IMR-90 (cell line): ENCODE data around the gene CCDC92. TPM values are rescaled to one million over a fixed set of nuclear protein-coding genes. Genes with fewer than 3 reads are reported as not detected.

Experiments
- ATAC-seq: fragments of 200-7000 bp; cut with Tn5 transposase; 2 replicates; pipeline ENCODE4 v1.9.1; 2020; ENCODE audit warnings: low read depth, mild to moderate bottlenecking, moderate library complexity
- BruUV-seq: library from RNA; stranded (reverse); fragments of 400-500 nt; replicated peaks from 2 replicates; lab custom pipeline; 2021; lab: Mats Ljungman, UMichigan
- CTCF ChIA-PET: fragments of 300-600 bp; formaldehyde crosslinking; extraction: SDS; loops from one replicate; lab custom pipeline; 2021; ENCODE audit warnings: antibody characterized with exemption; lab: Yijun Ruan, JAX
- POLR2A ChIA-PET: fragments of 300-600 bp; sonication (Branson Sonifier 250); formaldehyde crosslinking; loops from one replicate; lab custom pipeline; 2022; ENCODE audit warnings: antibody characterized with exemption; ENCODE audit not compliant: unreplicated experiment; lab: Charles Lee
- DNase-seq: peaks from one replicate; pipeline ENCODE4 v3.0.0; 2013
- H2AFZ ChIP-seq: replicated peaks from 2 replicates; pipeline ENCODE3; 2013; ENCODE audit warnings: low read length, mild to moderate bottlenecking; ENCODE audit not compliant: poor library complexity
- H2AK5ac ChIP-seq: 2 replicates; pipeline ENCODE4 v1.6.1; 2013; ENCODE audit warnings: low read depth, low read length, inconsistent platforms
- H2AK9ac ChIP-seq: replicated peaks from 2 replicates; pipeline ENCODE3; 2013; ENCODE audit warnings: mild to moderate bottlenecking, low read depth, low read length, moderate library complexity; ENCODE audit not compliant: poor library complexity
- H2BK120ac ChIP-seq: 2 replicates; pipeline ENCODE4 v1.6.1; 2013; ENCODE audit warnings: low read depth, low read length, inconsistent platforms
- H2BK15ac ChIP-seq: 3 replicates; pipeline ENCODE4 v1.6.1; 2013; ENCODE audit warnings: low read depth, low read length, inconsistent platforms
- H2BK20ac ChIP-seq: 2 replicates; pipeline ENCODE4 v1.6.1; 2013; ENCODE audit warnings: low read depth, mild to moderate bottlenecking, inconsistent platforms, low read length, moderate library complexity
- H2BK5ac ChIP-seq: 2 replicates; pipeline ENCODE4 v1.6.1; 2013; ENCODE audit warnings: mild to moderate bottlenecking, low read depth, low read length, inconsistent platforms; ENCODE audit not compliant: poor library complexity, severe bottlenecking
- H3K14ac ChIP-seq: replicated peaks from 2 replicates; pipeline ENCODE4 v1.6.1; 2013; ENCODE audit warnings: low read depth, low read length, inconsistent platforms
- H3K18ac ChIP-seq: 2 replicates; pipeline ENCODE4 v1.6.1; 2013; ENCODE audit warnings: low read depth, low read length, control low read depth
- H3K23ac ChIP-seq: 2 replicates; pipeline ENCODE4 v1.6.1; 2013; ENCODE audit warnings: low read depth, low read length, inconsistent platforms
- H3K27ac ChIP-seq: 2 replicates; pipeline ENCODE4 v1.5.1; 2013; ENCODE audit warnings: mild to moderate bottlenecking, control low read depth, low read length; ENCODE audit not compliant: insufficient read depth
- H3K27me3 ChIP-seq: 2 replicates; pipeline ENCODE4 v1.6.1; 2013; ENCODE audit warnings: low read length; ENCODE audit not compliant: control insufficient read depth, insufficient read depth
- H3K36me3 ChIP-seq: 2 replicates; pipeline ENCODE4 v1.6.1; 2013; ENCODE audit warnings: low read length, mixed read lengths; ENCODE audit not compliant: control insufficient read depth, insufficient read depth
- H3K4ac ChIP-seq: 2 replicates; pipeline ENCODE4 v1.6.1; 2013; ENCODE audit warnings: low read depth, low read length, inconsistent platforms
- H3K4me1 ChIP-seq: 2 replicates; pipeline ENCODE4 v1.6.1; 2013; ENCODE audit warnings: low read length, mixed read lengths; ENCODE audit not compliant: control insufficient read depth, insufficient read depth
- H3K4me2 ChIP-seq: 2 replicates; pipeline ENCODE4 v1.6.1; 2013; ENCODE audit warnings: low read depth, mild to moderate bottlenecking, control low read depth, low read length, moderate library complexity
- H3K4me3 ChIP-seq: 2 replicates; pipeline ENCODE4 v1.5.1; 2013; ENCODE audit warnings: low read depth, mild to moderate bottlenecking, control low read depth, low read length, moderate library complexity; ENCODE audit not compliant: insufficient read depth
- H3K56ac ChIP-seq: 2 replicates; pipeline ENCODE4 v1.6.1; 2013; ENCODE audit warnings: low read length, inconsistent platforms; ENCODE audit not compliant: insufficient read depth; ENCODE audit errors: extremely low read depth
- H3K79me1 ChIP-seq, 2 experiments: 2 replicates each; pipeline ENCODE4 v1.6.1; 2013; ENCODE audit warnings: low read length in 2 of 2, inconsistent platforms in 1 of 2, low read depth in 1 of 2
- H3K9ac ChIP-seq: 2 replicates; pipeline ENCODE4 v1.6.1; 2013; ENCODE audit warnings: low read depth, low read length, control low read depth
- H3K9me1 ChIP-seq: 2 replicates; pipeline ENCODE4 v1.6.1; 2013; ENCODE audit warnings: low read length, inconsistent platforms; ENCODE audit not compliant: insufficient read depth
- H3K9me3 ChIP-seq: 2 replicates; pipeline ENCODE4 v1.6.1; 2013; ENCODE audit warnings: low read length; ENCODE audit not compliant: control insufficient read depth, insufficient read depth
- H4K20me1 ChIP-seq: 2 replicates; pipeline ENCODE4 v1.6.1; 2013; ENCODE audit warnings: low read length, inconsistent platforms; ENCODE audit not compliant: insufficient read depth
- H4K5ac ChIP-seq: 2 replicates; pipeline ENCODE4 v1.6.1; 2013; ENCODE audit warnings: mild to moderate bottlenecking, low read depth, low read length, control low read depth
- H4K8ac ChIP-seq, 2 experiments: 2 replicates each; pipeline ENCODE4 v1.6.1; 2013; ENCODE audit warnings: low read depth in 2 of 2, low read length in 2 of 2, control low read depth in 1 of 2, inconsistent platforms in 1 of 2
- H4K91ac ChIP-seq: 2 replicates; pipeline ENCODE4 v1.6.1; 2013; ENCODE audit warnings: low read depth, low read length, inconsistent platforms; ENCODE audit not compliant: insufficient read depth
- BHLHE40 ChIP-seq: fragments of 150-350 bp; IDR thresholded peaks from 2 replicates; pipeline ENCODE4 v1.6.1; 2016; ENCODE audit warnings: mild to moderate bottlenecking, low read depth, low read length
- CEBPB ChIP-seq: IDR thresholded peaks from 2 replicates; pipeline ENCODE4 v1.6.1; 2012; ENCODE audit warnings: low read depth, low read length, improper control_type of control experiment
- CHD1 ChIP-seq: IDR thresholded peaks from 2 replicates; pipeline ENCODE4 v1.6.1; 2012; ENCODE audit warnings: low read depth, low read length, improper control_type of control experiment
- CTCF ChIP-seq: conservative IDR thresholded peaks from 2 replicates; pipeline ENCODE4 v1.5.1; 2012; ENCODE audit warnings: mild to moderate bottlenecking, low read depth, low read length, improper control_type of control experiment
- ELK1 ChIP-seq: fragments of 150-350 bp; IDR thresholded peaks from 2 replicates; pipeline ENCODE4 v1.6.1; 2016; ENCODE audit warnings: low read depth, mild to moderate bottlenecking, low read length, moderate library complexity, borderline replicate concordance
- FOS ChIP-seq: fragments of 150-350 bp; IDR thresholded peaks from 2 replicates; pipeline ENCODE4 v1.6.1; 2016; ENCODE audit warnings: low read depth, low read length
- MAFK ChIP-seq: IDR thresholded peaks from 2 replicates; pipeline ENCODE4 v1.6.1; 2012; ENCODE audit warnings: low read depth, low read length, improper control_type of control experiment
- MAZ ChIP-seq: IDR thresholded peaks from 2 replicates; pipeline ENCODE4 v1.6.1; 2012; ENCODE audit warnings: low read depth, mild to moderate bottlenecking, low read length, improper control_type of control experiment, moderate library complexity, borderline replicate concordance
- MXI1 ChIP-seq: IDR thresholded peaks from 2 replicates; pipeline ENCODE4 v1.6.1; 2012; ENCODE audit warnings: low read depth, mild to moderate bottlenecking, low read length, moderate library complexity, borderline replicate concordance
- NFE2L2 ChIP-seq: fragments of 150-350 bp; IDR thresholded peaks from 2 replicates; pipeline ENCODE4 v1.6.1; 2016; ENCODE audit warnings: low read depth, mild to moderate bottlenecking, low read length
- POLR2A ChIP-seq: IDR thresholded peaks from 2 replicates; pipeline ENCODE4 v1.6.1; 2012; ENCODE audit warnings: mild to moderate bottlenecking, low read depth, low read length
- RAD21 ChIP-seq: IDR thresholded peaks from 2 replicates; pipeline ENCODE4 v1.6.1; 2012; ENCODE audit warnings: low read length, improper control_type of control experiment
- RCOR1 ChIP-seq: IDR thresholded peaks from 2 replicates; pipeline ENCODE4 v1.6.1; 2012; ENCODE audit warnings: mild to moderate bottlenecking, low read length, improper control_type of control experiment; ENCODE audit not compliant: insufficient replicate concordance
- RFX5 ChIP-seq: IDR thresholded peaks from 2 replicates; pipeline ENCODE4 v1.8.0; 2012; ENCODE audit warnings: low read depth, mild to moderate bottlenecking, low read length, moderate library complexity
- SMC3 ChIP-seq: fragments of 150-350 bp; IDR thresholded peaks from 2 replicates; pipeline ENCODE4 v1.6.1; 2016; ENCODE audit warnings: low read depth, mild to moderate bottlenecking, antibody characterized with exemption, low read length, moderate library complexity
- USF2 ChIP-seq: fragments of 150-350 bp; IDR thresholded peaks from 2 replicates; pipeline ENCODE4 v1.6.1; 2017; ENCODE audit warnings: mild to moderate bottlenecking, antibody characterized with exemption, low read length, low read depth
- WGBS, 2 experiments: methylation state at CpG; one replicate each; pipeline versions ENCODE4 v1.1.5 to v1.1.7; 2013; ENCODE audit warnings: missing lambda C conversion rate in 2 of 2; ENCODE audit not compliant: insufficient read length in 1 of 2; ENCODE audit errors: extremely low coverage in 2 of 2; 5-methylcytosine and 5-hydroxymethylcytosine counted together
- dilution Hi-C: fragments of 300-500 bp; cut with HindIII; formaldehyde crosslinking; loops from one replicate; pipeline ENCODE4 v1.14.3; 2018; ENCODE audit warnings: low sequenced_read_pairs; ENCODE audit not compliant: unreplicated experiment
- in situ Hi-C: fragments of 300-500 bp; cut with MboI; formaldehyde crosslinking; loops from 3 replicates; pipeline ENCODE4 v1.14.3; 2019; ENCODE audit warnings: low sequenced_read_pairs, inconsistent platforms, mixed read lengths
- intact Hi-C: fragments of 100-400 bp; cut with micrococcal nuclease; formaldehyde crosslinking; loops from 2 replicates; pipeline ENCODE4 v1.10.0; 2022
- polyA plus RNA-seq, 3 experiments: library from polyadenylated mRNA; depleted of rRNA; stranded (reverse); fragments of >200 nt; gene quantifications; 2 replicates each; pipeline ENCODE4 v1.2.3, GENCODE V29; 2012; ENCODE audit warnings: low replicate concordance in 1 of 3
- total RNA-seq: library from RNA; depleted of rRNA; stranded (reverse); fragments of >200 nt; gene quantifications from 2 replicates; pipeline ENCODE4 v1.2.3, GENCODE V29; 2012

The CCDC92 gene
- total and polyA plus RNA-seq, 2 of the 4 experiments (the other 2 are of a cell fraction): 5.7 to 55.5 TPM

DNA sequence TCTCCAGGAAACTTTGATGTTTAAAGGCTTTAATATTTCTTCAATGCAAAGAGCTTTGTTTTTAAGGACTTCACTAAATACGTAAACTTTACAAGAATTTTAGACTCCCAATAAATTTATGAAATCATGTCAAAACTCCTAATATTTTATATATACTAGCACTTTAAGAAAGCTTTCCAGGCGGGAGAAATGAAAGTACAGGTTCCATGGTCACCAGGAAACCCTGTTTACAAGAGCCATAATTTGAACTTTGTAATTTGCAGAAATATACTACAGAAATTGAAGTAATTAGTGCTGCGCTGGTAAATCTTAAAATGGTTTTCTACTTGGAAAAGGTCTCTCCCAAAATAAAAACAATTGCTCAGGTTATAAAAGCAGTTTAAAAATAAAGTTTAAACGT lies 8.8 kb downstream of the CCDC92 start:
- H3K18ac ChIP-seq: no peak overlapping the region
- no peak overlapping the region for H2BK5ac ChIP-seq
- H4K8ac ChIP-seq: no peak overlapping the region
- no peak overlapping the region for H3K56ac ChIP-seq
- no peak overlapping the region for H3K4me2 ChIP-seq
- in situ Hi-C loops (no loop called here), intact Hi-C loops (no loop called here), dilution Hi-C loops (no loop called here)
- no peak for DNase-seq
- H2AFZ ChIP-seq: no peak overlapping the region
- H4K91ac ChIP-seq: no peak overlapping the region
- no TSS peak for BruUV-seq
- H4K20me1 ChIP-seq: peaks cover 16% of the 10 kb centered on the region; the same call in 1 of the 2 replicates
- ChIA-PET POLR2A (no interaction called here), CTCF (no interaction called here)
- H3K9me3 ChIP-seq: no peaks in the 10 kb centered on the region
- no peak overlapping the region for H3K9ac ChIP-seq
- peaks cover 9% of the 10 kb centered on the region for H3K4me1 ChIP-seq
- no peak overlapping the region for H3K14ac ChIP-seq
- H3K79me1 ChIP-seq: peaks cover 37 to 78% of the 10 kb centered on the region in 2 experiments
- H4K5ac ChIP-seq: no peak overlapping the region
- no peak overlapping the region for H2BK15ac ChIP-seq
- no peak overlapping the region for H2BK20ac ChIP-seq
- H3K27me3 ChIP-seq: no peaks in the 10 kb centered on the region
- no peak for ATAC-seq
- TF ChIP-seq POLR2A (no peak), MAZ (no peak), MXI1 (no peak), USF2 (no peak), CEBPB (no peak), CHD1 (no peak), NFE2L2 (no peak), RCOR1 (no peak), ELK1 (no peak), SMC3 (no peak), BHLHE40 (no peak), RFX5 (no peak), CTCF (no peak), MAFK (no peak), FOS (no peak), RAD21 (no peak)
- no peak overlapping the region for H3K27ac ChIP-seq
- H3K23ac ChIP-seq: no peak overlapping the region
- H2AK5ac ChIP-seq: no peak overlapping the region
- no peak overlapping the region for H3K4me3 ChIP-seq
- H3K9me1 ChIP-seq: peaks cover 20% of the 10 kb centered on the region
- no peak overlapping the region for H2BK120ac ChIP-seq
- no CpG with 5 or more reads among the region's 4 CpGs for WGBS, 2 experiments
- no peak overlapping the region for H2AK9ac ChIP-seq
- no peak overlapping the region for H3K4ac ChIP-seq
- peaks cover 2% of the 10 kb centered on the region; the same call in 1 of the 2 replicates for H3K36me3 ChIP-seq
